HepG2 (cell line): Measurements from ENCODE around the gene ITGB6.

Experiments
- ATM ChIP-seq: fragments of 450-650 bp; IDR thresholded peaks from 2 replicates; pipeline ENCODE4 v1.7.1; 2017; ENCODE audit warnings: mild to moderate bottlenecking, borderline replicate concordance
- CTCF ChIP-seq: sonication (generic); formaldehyde crosslinking; IDR thresholded peaks from 2 replicates; pipeline ENCODE4 v1.5.0; 2020; ENCODE audit warnings: mild to moderate bottlenecking, missing genetic modification reagents, moderate library complexity
- KLF16 ChIP-seq, 2 experiments: sonication (generic) in 1 of 2; formaldehyde crosslinking in 1 of 2; IDR thresholded peaks; 2 replicates each; pipeline versions ENCODE4 v1.6.1 to v1.8.0; 2016 to 2023; ENCODE audit warnings: missing genetic modification reagents in 2 of 2, missing compliant biosample characterization in 1 of 2
- NFYB ChIP-seq: sonication (generic); formaldehyde crosslinking; IDR thresholded peaks from 2 replicates; pipeline ENCODE4 v1.4.0; 2020; ENCODE audit warnings: missing genetic modification reagents
- NR3C1 ChIP-seq: sonication (generic); formaldehyde crosslinking; IDR thresholded peaks from 2 replicates; pipeline ENCODE4 v1.4.0; 2020; ENCODE audit warnings: missing genetic modification reagents
- PAX8 ChIP-seq: sonication (generic); formaldehyde crosslinking; IDR thresholded peaks from 2 replicates; pipeline ENCODE4 v1.8.0; 2022; ENCODE audit warnings: mild to moderate bottlenecking, missing genetic modification reagents, borderline replicate concordance
- SPEN ChIP-seq: sonication (generic); formaldehyde crosslinking; IDR thresholded peaks from 2 replicates; pipeline ENCODE4 v1.5.1; 2020; ENCODE audit warnings: low read depth, mild to moderate bottlenecking, missing genetic modification reagents
- SSRP1 ChIP-seq: IDR thresholded peaks from 2 replicates; pipeline ENCODE4 v1.6.1; 2016; ENCODE audit warnings: control low read depth
- ZBTB8A ChIP-seq: sonication (generic); formaldehyde crosslinking; IDR thresholded peaks from 2 replicates; pipeline ENCODE4 v1.4.0; 2020; ENCODE audit warnings: mild to moderate bottlenecking, low read depth, missing genetic modification reagents, borderline replicate concordance
- ZIK1 ChIP-seq: sonication (generic); formaldehyde crosslinking; IDR thresholded peaks from 2 replicates; pipeline ENCODE4 v1.5.0; 2020; ENCODE audit warnings: mild to moderate bottlenecking, low read depth, missing genetic modification reagents, borderline replicate concordance
- ZNF224 ChIP-seq: sonication (generic); formaldehyde crosslinking; IDR thresholded peaks from 2 replicates; pipeline ENCODE4 v1.5.0; 2020; ENCODE audit warnings: mild to moderate bottlenecking, missing genetic modification reagents
- ZNF501 ChIP-seq: sonication (generic); formaldehyde crosslinking; IDR thresholded peaks from 2 replicates; pipeline ENCODE4 v1.5.1; 2020; ENCODE audit warnings: mild to moderate bottlenecking, moderate library complexity, missing genetic modification reagents
- ZNF879 ChIP-seq: sonication (generic); formaldehyde crosslinking; IDR thresholded peaks from 2 replicates; pipeline ENCODE4 v1.8.1; 2023; ENCODE audit warnings: missing genetic modification reagents
- TF ChIP-seq, protein P1 (sequence below): sonication (generic); formaldehyde crosslinking; IDR thresholded peaks from 2 replicates; pipeline ENCODE4 v1.5.1; 2020; ENCODE audit warnings: missing genetic modification reagents, mild to moderate bottlenecking, borderline replicate concordance

DNA sequence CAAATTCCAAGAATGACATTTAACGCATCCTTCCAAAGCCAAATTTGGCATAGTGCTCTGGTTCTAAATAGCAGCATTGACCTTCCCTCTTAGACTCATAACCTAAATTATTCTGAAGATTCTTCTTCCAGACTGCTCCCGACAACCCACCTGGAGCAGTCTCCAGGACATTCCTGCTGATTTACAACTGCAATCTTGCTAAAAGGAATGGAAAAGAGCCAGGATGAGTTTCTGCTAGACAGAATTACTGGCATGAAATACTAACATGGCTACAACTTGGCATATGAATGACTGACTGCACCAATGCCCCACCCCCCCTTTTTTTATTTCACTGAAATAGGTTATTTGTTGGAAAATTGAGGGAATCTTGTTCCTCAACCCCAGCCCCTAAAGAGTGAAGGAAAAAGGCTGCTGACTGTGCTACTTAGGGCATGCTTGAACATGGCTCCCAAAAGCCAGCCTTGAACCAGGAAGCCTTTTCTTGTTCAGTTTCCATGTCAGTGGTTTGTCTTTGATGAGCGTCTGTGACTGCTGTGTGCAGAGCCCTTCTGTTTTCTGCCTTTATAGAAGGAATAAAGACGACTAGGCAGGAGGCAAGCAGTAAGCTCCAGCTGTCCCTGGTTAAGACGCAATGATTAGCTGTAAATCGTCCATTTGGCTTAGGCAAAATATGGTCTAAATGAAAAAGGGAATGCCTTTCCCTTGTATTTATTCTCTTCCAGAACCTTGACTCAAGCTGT lies 47.4 kb upstream of the ITGB6 start:
- TF ChIP-seq ZBTB8A (CRISPR knock-in tag) (no peak), PAX8 (CRISPR knock-in tag) (no peak), SPEN (CRISPR knock-in tag) (no peak), ZIK1 (CRISPR knock-in tag) (no peak), ZNF224 (CRISPR knock-in tag) (no peak), SSRP1 (CRISPR knock-in tag) (no peak), NFYB (CRISPR knock-in tag) (no peak), ATM (no peak), ZNF879 (CRISPR knock-in tag) (no peak), ZNF501 (CRISPR knock-in tag) (no peak), KLF16 (CRISPR knock-in tag; IDR thresholded peaks at IDR 0.05) (no peak), NR3C1 (CRISPR knock-in tag) (no peak), CTCF (no peak)
- TF ChIP-seq, protein P1, sequence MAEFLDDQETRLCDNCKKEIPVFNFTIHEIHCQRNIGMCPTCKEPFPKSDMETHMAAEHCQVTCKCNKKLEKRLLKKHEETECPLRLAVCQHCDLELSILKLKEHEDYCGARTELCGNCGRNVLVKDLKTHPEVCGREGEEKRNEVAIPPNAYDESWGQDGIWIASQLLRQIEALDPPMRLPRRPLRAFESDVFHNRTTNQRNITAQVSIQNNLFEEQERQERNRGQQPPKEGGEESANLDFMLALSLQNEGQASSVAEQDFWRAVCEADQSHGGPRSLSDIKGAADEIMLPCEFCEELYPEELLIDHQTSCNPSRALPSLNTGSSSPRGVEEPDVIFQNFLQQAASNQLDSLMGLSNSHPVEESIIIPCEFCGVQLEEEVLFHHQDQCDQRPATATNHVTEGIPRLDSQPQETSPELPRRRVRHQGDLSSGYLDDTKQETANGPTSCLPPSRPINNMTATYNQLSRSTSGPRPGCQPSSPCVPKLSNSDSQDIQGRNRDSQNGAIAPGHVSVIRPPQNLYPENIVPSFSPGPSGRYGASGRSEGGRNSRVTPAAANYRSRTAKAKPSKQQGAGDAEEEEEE (CRISPR knock-in tag) = no peak
